Activated CD4-positive, alpha-beta T cell treated with anti-CD3 and anti-CD28 coated beads for 24 hours (primary cell): ENCODE results near the gene RPP25L.

ENCODE experiments used
- DNase-seq, 2 donors: peaks; one replicate each; pipeline ENCODE4 v3.0.0-alpha.2; 2020; ENCODE audit warnings: low read depth in 2 of 2

RPP25L gene

GRCh38 chr9:34585946-34586669 lies 25.8 kb downstream of the RPP25L start:
- DNase-seq = no peak

GRCh38 chr9:34584970-34585369 lies 26.9 kb downstream of the RPP25L start:
- DNase-seq = no peak

DNA sequence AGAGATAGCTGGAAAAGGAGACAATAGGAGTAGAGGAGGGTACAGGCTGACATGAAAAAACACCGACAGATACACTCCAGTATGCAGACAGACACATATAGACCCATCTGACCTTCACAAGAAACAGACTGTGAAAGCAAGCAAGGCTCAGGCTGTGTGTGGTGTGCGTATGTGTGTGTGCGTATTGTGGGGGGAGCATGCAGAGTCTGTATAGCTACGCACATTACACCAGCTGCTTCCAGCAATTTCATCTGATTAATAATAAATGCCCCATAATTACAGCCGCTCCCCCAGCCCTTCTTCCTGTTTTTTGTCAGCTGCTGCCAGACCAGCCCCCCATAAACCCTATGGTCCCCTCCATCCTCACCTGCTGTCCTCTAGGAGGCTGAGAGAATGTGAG lies 29.1 kb downstream of the RPP25L start:
- DNase-seq = no peak

GRCh38 chr9:34581318-34581717 lies 30.6 kb downstream of the RPP25L start:
- DNase-seq = no peak

GRCh38 chr9:34580358-34580757 lies 31.5 kb downstream of the RPP25L start:
- DNase-seq = no peak

GRCh38 chr9:34579808-34580163 lies 32.1 kb downstream of the RPP25L start:
- no peak for DNase-seq

GRCh38 chr9:34579104-34579807 lies 32.6 kb downstream of the RPP25L start:
- no peak for DNase-seq

DNA sequence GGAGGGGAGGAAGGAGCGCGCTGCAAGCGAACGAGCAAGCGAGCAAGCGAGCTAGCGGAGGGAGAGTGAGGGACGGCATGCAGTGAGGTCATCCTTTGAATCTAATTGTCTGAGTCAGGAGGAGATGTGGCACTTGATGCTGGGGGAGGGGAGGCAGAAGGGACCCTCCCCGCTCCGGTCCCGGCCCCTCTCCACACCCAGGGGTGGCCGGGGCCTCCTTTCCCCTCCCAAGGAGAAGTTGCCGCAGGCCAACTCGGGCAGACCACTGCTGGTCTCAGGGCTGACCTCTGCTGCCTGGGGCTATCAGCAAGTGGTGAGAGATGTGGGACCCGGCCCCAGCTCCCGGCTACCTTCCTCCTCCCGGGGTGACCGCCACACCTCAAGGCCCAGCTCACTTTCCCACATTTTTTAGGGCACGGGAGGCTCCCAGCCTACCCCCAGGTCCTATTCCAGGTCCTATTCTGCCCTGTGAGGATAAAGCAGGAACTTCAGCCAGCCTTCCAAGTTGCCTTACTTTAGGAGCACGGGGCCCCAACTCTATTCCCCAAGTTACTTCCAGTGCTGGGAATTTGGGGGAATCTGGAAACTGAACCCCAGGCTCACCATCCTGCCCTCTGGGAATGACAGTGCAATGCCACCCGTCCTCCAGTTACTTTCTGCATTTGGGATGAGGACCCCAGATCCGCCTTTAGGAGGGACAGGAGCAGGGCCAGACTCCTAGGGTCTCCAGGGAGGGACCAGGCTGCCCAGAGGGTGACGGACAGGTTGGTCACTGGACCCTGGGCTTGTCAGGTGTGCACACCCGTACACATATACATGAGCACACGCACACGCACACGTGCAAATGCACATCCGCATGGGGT lies 33.4 kb downstream of the RPP25L start:
- no peak for DNase-seq

DNA sequence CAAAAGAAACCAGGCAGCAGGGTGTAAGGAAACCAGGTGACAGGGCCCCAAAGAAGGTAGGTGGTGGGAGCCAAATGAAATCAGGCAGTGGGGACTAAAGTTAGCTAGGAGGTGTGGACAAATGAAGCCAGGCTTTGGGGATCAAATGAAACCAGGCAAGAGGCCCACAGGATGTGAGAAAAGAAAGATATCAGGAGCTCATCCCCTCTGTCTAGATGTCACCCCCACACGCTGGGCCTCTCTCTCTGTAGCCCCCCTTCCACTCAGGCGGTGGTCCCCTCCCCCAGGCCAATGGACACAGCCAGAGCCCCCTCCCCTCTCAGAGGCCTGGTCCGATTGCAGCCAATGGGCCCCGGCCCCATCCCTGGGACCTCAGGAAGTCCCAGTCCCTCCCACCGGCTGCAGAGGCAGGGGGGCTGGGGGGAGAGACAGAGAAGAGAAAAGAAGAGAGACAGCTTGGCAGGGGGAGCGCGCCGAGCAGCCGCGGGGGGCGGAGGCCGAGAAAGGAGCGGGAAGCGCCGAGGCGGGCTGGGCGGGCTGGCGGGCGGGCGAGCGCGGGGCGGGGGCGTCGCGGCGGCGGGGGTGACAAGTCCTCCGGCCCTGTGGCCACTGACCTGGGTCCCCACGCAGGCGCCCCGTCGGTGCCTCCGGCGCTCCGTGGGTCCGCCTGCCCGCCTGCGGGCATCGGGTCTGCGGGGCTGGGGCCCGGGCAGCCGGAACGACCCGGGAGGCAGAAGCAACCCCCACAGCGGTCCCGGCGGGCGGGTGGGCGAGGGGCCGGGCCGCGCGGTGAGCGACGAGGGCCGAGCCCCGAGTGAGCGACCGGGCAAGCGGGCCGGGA lies 34.3 kb downstream of the RPP25L start:
- DNase-seq = no peak

GRCh38 chr9:34576597-34577399 lies 35.1 kb downstream of the RPP25L start:
- DNase-seq = no peak

- DNase-seq = no peak
Observed at GRCh38 chr9:34575862-34576596, 35.9 kb downstream of the RPP25L start.

GRCh38 chr9:34575241-34575640 lies 36.7 kb downstream of the RPP25L start:
- DNase-seq = no peak

- no peak for DNase-seq
Observed at GRCh38 chr9:34574571-34574970, 37.3 kb downstream of the RPP25L start.

DNA sequence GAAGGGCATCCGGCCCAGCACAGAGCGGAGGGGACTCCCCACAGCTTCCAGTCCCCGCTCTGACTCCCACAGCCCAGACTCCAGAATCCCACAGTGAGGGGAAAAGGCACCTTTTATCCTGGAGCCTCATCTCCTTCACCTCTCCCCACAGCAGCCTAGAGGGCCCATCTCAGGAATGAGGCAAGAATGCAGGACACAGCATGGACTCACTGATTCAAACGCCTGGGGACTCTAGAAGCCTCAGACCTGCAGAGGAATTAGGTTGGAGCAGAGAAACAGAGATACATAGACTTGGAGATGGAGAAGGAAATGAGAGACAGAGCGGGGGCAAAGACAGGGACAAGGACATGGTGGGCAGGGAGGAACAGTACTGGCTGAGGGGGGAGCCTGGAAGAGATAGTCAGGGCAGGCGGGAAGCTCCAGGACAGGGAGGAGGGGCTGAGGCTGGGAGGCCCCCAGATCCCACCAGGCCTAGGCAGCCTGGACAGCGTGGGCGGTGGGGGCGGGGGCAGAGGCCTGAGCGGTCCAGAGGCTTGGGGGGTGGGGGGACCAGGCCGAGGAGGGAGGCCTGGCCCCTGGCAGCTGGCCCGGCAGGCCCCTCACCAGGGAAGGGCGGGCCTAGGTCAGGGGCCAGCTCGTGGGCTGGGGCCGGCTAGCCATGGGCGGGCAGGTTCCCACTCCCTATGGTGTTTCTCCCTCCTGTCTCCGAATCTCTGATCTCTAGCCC lies 38.1 kb downstream of the RPP25L start:
- no peak for DNase-seq

GRCh38 chr9:34572628-34573027 lies 39.3 kb downstream of the RPP25L start:
- DNase-seq = no peak

DNA sequence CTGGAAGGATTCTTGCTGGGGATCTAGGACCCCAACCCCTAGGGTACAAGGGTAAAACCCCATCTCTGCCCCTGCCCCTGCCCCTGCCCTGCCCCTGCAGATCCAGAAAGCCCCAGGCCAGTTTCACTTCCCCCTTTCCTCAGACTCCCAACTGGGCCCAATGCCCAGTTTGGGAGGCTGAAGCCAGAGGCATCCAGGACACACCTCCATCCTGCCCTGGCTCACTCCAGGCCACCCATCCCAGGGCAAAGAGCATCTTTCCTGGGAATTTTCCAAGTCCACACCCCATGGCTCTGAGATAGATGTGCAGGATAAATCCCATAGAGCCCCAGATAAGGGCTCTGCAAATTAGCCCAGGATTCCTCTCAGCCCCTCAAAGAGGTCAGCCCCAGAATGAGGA lies 39.8 kb downstream of the RPP25L start:
- DNase-seq = no peak

DNA sequence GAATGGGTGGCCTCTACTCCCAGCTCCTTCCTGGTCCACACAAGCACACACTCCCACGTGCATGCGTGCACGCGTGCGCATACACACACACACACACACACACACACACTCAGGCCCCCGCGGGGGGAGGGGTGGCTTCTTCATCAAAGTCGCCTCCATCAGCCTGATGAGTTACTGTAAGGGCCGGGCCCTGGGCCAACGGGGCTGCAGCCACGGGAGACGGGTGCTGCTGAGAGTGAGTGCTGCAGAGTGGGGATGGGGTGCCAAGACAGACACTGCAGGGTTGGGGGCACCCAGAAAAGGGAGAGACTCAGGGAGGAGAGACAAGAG lies 40.5 kb downstream of the RPP25L start:
- no peak for DNase-seq

DNA sequence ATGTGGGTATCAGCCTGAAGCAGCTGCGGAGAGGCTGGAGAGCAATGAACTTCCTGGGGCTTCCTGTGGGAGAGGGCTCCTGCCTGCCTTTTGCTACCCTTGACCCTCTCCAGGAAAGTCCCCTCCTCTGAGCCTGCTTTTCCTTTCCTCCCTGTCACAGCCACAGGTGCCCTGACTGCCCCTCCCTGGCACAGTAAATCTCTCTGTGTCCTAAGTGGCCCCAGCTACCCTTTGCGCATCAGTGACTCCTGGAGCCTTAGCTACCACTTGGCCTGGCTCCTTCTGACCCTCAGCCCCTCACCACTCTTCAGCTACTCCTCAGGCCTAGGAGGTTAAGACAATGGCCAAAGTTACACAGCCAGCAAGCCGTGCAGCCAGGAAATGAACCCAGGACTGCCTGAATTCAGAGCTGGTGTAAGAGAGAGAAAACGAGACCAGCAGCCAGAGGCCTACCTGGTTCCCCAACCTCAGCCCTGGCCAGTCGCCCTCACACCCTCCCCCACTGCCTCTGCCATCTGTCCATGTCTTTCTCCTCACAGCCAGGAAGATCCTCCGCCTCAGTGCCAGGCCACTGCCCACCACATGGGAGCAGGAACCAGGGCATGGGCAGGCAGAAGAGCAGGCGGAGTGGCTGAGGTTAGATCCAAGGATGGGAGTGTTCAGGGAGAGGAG lies 41.0 kb downstream of the RPP25L start:
- no peak for DNase-seq

GRCh38 chr9:34570376-34570775 lies 41.5 kb downstream of the RPP25L start:
- no peak for DNase-seq
